Right forelimb (tissue), 1 donor: ENCODE measurements around the gene MYPOP.
"Not testable (repeated sequence)": the region's sequence is repeated elsewhere in the genome, so short reads cannot be mapped to it uniquely, and the experiment has no call there.

Source experiments
- DNase-seq: peaks from one replicate; pipeline ENCODE4 v3.0.0-alpha.2; 2018

The MYPOP gene

GRCh38 chr19:45905011-45905410 is 2.6 kb upstream of the MYPOP start:
- no peak for DNase-seq

DNA sequence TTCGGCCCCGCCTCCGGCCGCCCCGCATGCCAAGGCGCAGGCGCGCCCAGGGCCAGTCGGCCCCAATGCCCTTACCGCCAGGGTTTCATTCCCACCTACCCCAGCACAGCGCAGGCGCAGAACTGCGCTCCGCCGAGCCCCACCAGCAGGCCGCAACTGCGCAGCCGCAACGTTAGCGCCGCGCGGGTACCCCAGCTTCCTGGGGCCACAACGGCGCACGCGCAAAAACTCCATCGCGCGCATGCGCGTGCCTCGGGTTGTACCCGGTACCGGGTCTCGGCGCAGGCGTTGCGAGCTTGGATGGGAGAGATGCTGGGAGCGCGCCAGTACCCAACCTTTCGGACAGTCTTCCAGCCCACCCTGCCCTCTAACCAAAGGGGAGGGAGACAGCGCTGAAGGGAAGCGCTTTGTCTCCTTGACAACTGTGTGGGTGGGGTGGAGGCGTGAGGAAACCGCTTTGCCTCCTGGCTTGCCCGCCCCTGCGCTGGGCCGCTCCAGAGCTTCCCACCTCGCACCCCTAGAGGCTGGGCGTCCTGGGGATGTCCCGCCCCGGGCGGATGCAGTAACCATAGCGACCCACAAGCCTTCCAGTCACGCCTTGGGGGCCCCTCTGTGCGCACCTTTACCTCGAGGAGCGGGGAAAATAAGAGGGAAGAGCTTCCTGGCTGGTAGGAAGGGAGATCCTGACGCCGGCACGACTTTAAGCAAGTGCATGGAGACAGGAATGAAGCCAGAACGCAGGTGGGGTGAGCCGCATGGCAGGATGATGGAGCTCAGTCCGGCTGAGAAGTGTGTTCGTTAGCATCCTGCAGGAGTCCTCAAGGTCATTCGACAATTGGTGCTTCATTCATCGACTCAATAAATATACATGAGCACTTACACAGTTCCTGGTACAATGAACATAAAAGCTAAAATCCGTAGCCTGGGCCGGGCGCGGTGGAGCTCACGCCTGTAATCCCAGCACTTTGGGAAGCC is 525 bp upstream of the MYPOP start:
- DNase-seq = peak; percentile 100

DNA sequence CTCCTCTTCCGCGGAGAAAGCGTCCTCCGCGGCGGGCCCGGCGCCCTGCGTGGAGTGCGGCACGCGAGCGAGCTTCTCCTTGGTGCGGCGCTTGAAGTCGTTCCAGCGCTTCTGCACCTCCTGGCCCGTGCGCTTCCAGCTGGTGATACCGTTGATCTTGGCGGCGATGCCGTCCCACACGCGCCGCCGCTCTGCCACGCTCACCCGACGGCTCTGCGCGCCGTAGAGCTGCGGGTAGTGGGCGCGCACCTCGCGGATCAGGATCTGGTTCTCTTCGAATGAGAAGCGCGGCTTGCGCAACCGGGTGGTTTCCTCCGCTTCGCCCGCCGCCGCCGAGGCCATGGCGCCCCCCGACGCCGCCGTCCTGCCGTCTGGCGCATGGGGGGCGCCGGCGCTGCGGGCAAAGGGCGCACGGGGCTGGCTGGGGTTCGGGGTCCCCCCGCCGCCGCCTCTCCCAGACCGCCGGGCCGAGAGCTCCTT is 941 bp downstream of the MYPOP start:
- no peak for DNase-seq

DNA sequence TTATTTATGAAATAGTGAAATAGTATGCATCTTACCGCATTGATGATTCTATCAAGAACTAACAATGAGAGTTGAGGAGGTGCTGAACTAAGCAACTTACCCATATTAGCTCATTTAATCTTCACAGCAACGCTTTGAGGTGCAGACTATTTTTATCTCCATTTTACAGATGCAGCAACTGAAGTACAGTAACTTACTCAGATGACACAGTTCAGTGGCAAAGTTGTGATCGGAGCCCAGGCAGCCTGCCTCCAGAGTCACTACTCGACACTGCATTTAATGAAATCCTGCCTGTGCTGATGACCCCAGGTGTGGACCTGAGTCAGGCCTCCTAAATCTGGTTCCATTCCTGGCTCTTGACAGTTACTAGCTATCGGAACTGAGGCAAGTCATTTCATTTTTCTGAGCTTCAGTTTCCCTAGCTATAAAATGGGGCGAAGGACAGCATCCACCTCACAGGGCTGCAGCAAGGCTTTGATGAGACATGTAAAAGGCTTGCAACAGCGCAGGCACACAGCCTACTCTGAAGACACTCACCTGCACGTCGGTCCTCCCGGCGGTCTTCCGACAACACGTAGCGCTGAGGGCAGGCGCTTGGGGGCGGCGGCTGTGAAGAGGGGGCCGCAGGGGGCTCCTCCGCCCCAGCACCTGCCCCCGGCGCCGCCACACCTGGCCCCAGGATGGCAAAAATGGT is 1.5 kb downstream of the MYPOP start:
- no peak for DNase-seq

DNA sequence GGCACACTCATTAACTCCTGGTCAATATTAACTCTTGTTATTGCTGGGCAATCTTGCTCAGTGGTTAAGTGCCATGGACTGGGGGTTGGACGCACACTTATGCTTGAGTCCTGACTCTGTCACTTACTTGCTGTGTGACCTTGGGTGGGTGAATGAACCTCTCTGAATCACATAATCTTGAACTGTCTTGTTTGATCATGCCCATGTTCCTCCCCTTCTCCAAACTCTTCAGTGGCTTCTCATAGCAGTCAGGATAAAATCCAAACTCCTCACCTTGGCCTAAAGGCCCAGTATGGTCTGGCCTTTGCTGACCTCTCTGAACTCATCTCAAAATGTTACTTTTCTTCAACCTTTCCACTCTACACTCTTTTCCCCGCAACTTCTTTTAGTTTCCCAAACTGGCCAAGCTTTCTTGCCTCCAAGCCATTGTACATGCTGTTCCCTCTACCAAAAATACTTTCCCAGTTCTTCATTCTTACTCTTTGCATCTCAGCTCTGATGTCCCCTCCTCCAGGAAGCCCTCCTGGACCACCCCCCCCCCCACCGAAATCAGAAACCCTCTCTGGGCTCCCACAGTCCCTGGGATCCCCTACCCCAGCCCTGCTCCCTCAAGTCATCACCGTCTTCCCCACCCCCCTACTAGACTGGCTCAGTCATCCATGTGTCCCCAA is 2.4 kb downstream of the MYPOP start:
- no peak for DNase-seq

DNA sequence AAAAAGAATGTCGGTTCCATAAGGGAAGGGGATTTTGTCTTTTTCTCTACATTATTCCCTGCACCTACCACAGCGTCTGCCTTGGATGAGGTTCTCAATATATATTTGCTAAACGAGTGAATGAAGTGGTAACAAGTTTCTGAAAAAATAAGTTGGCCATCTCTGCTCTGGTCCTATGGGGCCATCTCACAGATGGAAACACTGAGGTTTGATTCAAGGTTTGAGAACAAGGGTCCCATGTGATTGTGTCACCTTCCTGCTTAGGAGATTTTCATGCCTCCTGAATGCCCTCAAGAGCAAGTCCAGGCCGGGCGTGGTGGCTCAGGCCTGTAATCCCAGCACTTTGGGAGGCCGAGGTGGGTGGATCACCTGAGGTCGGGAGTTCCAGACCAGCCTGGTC is 3.2 kb downstream of the MYPOP start:
- no peak for DNase-seq

- DNase-seq = no peak
Observed at GRCh38 chr19:45897261-45897812, 5.1 kb downstream of the MYPOP start.

GRCh38 chr19:45895983-45896599 is 6.3 kb downstream of the MYPOP start:
- not testable (repeated sequence) for DNase-seq

- no peak for DNase-seq
Observed at GRCh38 chr19:45895519-45895972, 6.9 kb downstream of the MYPOP start.

DNA sequence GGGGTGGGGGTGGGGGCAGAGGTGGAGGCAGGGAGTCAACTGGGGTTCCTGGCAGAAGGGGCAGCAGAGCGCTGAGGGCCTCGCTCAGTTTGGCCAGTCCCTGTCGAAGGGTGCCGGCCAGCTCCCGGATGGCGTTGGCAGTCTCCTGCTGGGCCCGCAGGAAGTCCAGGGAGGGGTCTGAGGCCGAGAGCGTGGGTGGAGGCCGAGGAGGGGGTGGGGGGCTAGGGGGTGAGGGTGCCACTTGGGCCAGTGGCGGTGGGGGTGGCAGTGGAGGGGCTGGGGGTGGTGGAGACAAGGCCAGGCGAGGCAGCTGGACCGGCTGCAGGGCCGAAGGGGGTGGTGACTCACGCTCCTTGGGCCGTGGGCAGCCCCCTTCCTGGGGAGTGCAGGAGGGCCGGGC is 11.5 kb downstream of the MYPOP start:
- no peak for DNase-seq

DNA sequence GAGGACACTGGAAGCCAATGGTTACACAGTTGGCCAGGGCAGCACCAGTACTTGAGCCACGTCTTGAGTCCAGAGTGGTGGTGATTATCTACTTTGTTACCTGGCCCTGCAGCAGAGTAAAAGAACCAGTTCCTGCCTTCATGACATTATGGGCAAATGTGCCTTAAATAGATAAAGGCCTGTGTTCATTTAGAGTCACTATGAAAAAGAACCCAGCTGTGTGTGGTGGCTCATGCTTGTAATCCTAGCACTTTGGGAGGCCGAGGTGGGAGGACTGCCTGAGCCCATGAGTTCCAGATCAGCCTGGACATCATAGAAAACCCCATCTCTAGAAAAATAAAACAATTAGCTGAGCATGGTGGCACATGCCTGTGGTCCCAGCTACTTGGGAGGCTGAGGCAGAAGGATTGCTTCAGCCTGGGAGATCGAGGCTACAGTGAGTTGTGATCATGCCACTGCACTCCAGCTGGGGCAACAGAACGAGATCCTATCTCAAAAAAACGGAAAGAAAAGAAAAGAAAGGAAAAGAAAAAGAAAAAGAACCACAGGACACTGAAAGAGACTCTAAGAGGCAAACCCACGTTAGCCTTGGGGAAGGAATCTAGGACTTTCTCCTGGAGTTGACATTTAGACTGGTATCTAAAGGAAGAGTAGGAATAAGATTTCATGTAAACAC is 13.1 kb downstream of the MYPOP start:
- DNase-seq = no peak

GRCh38 chr19:45887200-45887710 is 15.2 kb downstream of the MYPOP start:
- DNase-seq = no peak

DNA sequence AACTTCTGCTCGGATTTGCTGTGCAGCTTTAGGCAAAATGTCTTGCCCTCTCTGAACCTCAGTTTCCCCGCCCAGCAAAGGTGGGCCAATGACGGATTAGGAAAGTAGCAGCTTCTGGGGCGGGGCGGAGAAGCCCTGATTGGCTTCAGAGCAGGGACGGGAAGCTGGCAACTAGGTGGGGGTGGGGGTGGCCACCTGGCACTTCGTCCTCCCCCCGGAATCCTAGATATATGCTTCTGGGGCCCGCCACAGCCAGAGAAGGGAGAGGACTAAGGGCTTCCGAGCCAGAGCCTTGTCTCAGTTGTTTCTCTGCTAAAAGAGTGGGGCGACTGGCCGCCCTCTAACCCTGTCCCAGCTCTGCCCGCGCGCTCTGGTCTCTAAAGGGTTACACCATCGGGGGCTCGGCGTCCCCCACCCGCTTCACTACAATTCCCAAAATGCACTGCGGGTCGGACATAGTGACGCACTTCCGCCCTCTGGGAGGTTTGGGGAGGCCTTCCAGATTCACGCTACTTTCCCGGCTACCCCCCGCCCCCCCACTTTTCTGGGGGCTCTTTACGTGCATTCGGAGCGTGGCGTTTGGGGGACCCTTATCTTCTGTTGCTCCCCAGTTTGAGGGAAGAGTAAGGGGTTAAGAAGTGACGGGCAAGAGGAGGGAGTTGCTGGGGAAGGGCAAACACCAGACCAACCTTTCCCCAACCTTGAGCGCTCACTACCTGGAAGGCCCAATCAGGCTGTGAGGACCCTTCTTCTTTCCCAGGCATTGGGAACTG is 15.8 kb downstream of the MYPOP start:
- DNase-seq = peak; percentile 96

- DNase-seq = peak; percentile 96
Observed at GRCh38 chr19:45885556-45886426, 16.6 kb downstream of the MYPOP start, which contains the start of gene IRF2BP1. TSS of gene IRF2BP1 (minus strand) at chr19:45886141. CDS start at chr19:45885774, 367 bp downstream.

- DNase-seq = no peak
Observed at GRCh38 chr19:45884682-45885555, 17.5 kb downstream of the MYPOP start.

GRCh38 chr19:45883881-45884681 is 18.3 kb downstream of the MYPOP start:
- DNase-seq = no peak

DNA sequence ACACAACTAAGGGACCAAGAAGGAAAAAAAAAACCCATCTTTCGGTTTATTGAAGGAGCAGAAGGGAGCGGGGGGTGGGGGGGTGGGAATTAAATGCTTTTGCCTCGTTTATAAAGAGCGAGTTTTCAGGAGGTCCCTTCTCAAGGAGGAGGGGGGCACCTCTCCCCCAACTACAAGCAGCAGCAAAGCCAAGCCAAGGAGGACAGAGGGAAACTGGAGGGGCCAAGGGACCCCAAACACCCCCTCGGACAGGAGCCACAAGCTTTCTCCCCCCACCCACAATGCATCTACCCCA is 18.9 kb downstream of the MYPOP start:
- DNase-seq = no peak
